Psoas muscle (tissue), 8 donors: Measurements from ENCODE around the gene RAI14. TPM values are rescaled to one million over a fixed set of nuclear protein-coding genes. Genes with fewer than 3 reads are reported as not detected.
"Not testable (repeated sequence)": the region's sequence is repeated elsewhere in the genome, so short reads cannot be mapped to it uniquely, and the experiment has no call there.

Experiments
- ATAC-seq, 4 donors: fragments of 200-7000 bp; cut with Tn5 transposase; one replicate each; pipeline ENCODE4 v1.9.1; 2020; ENCODE audit warnings: moderate library complexity in 3 of 4, mild to moderate bottlenecking in 2 of 4
- DNase-seq, 2 donors: peaks; one replicate each; pipeline ENCODE4 v3.0.0-alpha.2; 2020
- H3K27ac ChIP-seq: fragments of 200-600 bp; one replicate; pipeline ENCODE4 v1.8.0; 2022
- H3K27me3 ChIP-seq, 3 donors: fragments of 200-600 bp in 1 of 3; one replicate each; pipeline versions ENCODE4 v1.6.1 to v1.8.0; 2013 to 2022; ENCODE audit warnings: low read length in 2 of 3, mild to moderate bottlenecking in 2 of 3, moderate library complexity in 1 of 3; ENCODE audit not compliant: insufficient read depth in 3 of 3
- H3K36me3 ChIP-seq, 2 donors: fragments of 200-600 bp in 1 of 2; one replicate each; pipeline versions ENCODE4 v1.6.1 to v1.8.0; 2013 to 2022; ENCODE audit warnings: low read depth in 1 of 2, mild to moderate bottlenecking in 1 of 2, moderate library complexity in 1 of 2; ENCODE audit not compliant: insufficient read depth in 1 of 2
- H3K4me1 ChIP-seq: fragments of 200-600 bp; one replicate; pipeline ENCODE4 v1.8.0; 2022
- H3K4me3 ChIP-seq: fragments of 200-600 bp; one replicate; pipeline ENCODE4 v1.8.0; 2022; ENCODE audit warnings: mild to moderate bottlenecking
- H3K9me3 ChIP-seq: fragments of 200-600 bp; one replicate; pipeline ENCODE4 v1.8.0; 2022
- CTCF ChIP-seq: fragments of 200-600 bp; IDR thresholded peaks from one replicate; pipeline ENCODE4 v1.8.0; 2022; ENCODE audit warnings: antibody characterized with exemption
- WGBS, 3 donors: extraction: QIAGEN DNeasy Blood & Tissue Kit; methylation state at CpG; one replicate each; pipeline versions ENCODE4 v1.1.6 to v1.1.7; 2013; 5-methylcytosine and 5-hydroxymethylcytosine counted together
- intact Hi-C, 2 donors: fragments of 100-400 bp; cut with DNase I; formaldehyde crosslinking; loops; one replicate each; pipeline versions ENCODE4 v1.11.0 to v1.14.2; 2022
- polyA plus RNA-seq, 3 donors: library from polyadenylated mRNA; stranded (reverse); fragments of 200-250 nt; gene quantifications; one replicate each; pipeline ENCODE4 v1.2.3, GENCODE V29; 2013
- total RNA-seq, 4 donors: library from RNA; stranded (reverse); fragmentation: NEBNext Ultra II Directional in 2 of 4; extraction: Animal tissue kit (Norgen Biotek cat#: 25700) in 2 of 4; gene quantifications; one replicate each; pipeline versions ENCODE4 v1.2.1 to v1.2.4, GENCODE V29; 2021 to 2023
- donor health status: healthy with polysubstance abuse.
- donor health status: DM: no; HTN: no; CAD: no; lungs with moderate emphysema.
- donor health status: Bipolar disorder and iron deficiency.
- donor health status: healthy.
- donor health status: DM: yes; HTN: yes; CAD: no.
- donor health status: DM: no; HTN: no; CAD: no.
- donor health status: DM: no; HTN: no; CAD: no.
- donor health status: DM: yes; HTN: yes; CAD: no.

The RAI14 gene
- total and polyA plus RNA-seq, 7 donors, result 0.69 to 4.3 (median 2.1) TPM

GRCh38 chr5:34722183-34722582, 66.1 kb downstream of the RAI14 start:
- Histone ChIP-seq H3K9me3 (no peaks in the 10 kb centered on the region), H3K36me3 (no peaks in the 10 kb centered on the region), H3K27ac (no peak overlapping the region), H3K4me3 (no peak overlapping the region), H3K4me1 (no peaks in the 10 kb centered on the region), H3K27me3 (no peaks in the 10 kb centered on the region)
- intact Hi-C loops, result no loop called here
- 67 to 75% (median 74%) methylated on average over 2 of the region's 2 CpGs for WGBS, 3 donors
- no peak for TF ChIP-seq CTCF
- DNase-seq (no peak), ATAC-seq (no peak)

- WGBS, 3 donors, result 84 to 100% (median 89%) methylated on average over 1 of the region's 1 CpG
- Histone ChIP-seq H3K9me3 (no peaks in the 10 kb centered on the region), H3K4me3 (no peak overlapping the region), H3K27ac (no peak overlapping the region), H3K36me3 (no peaks in the 10 kb centered on the region), H3K4me1 (no peaks in the 10 kb centered on the region), H3K27me3 (no peaks in the 10 kb centered on the region)
- intact Hi-C loops, result no loop called here
- DNase-seq (no peak), ATAC-seq (no peak)
- no peak for TF ChIP-seq CTCF
These were observed 68.6 kb downstream of the RAI14 start for GRCh38 chr5:34724741-34725140.

GRCh38 chr5:34727166-34727749, 71.1 kb downstream of the RAI14 start:
- H3K36me3 ChIP-seq, H3K4me3 ChIP-seq, ATAC-seq, H3K4me1 ChIP-seq, H3K27ac ChIP-seq, intact Hi-C loops, DNase-seq, H3K9me3 ChIP-seq, H3K27me3 ChIP-seq: not testable (repeated sequence)
- 97 to 99% (median 97%) methylated on average over 4 of the region's 4 CpGs for WGBS, 3 donors

GRCh38 chr5:34728236-34728635, 72.1 kb downstream of the RAI14 start:
- no peak overlapping the region for H3K4me3 ChIP-seq
- H3K27me3 ChIP-seq, result no peaks in the 10 kb centered on the region
- no peaks in the 10 kb centered on the region for H3K36me3 ChIP-seq
- intact Hi-C loops, result no loop called here
- no peaks in the 10 kb centered on the region for H3K4me1 ChIP-seq
- no peak for TF ChIP-seq CTCF
- H3K27ac ChIP-seq, result no peak overlapping the region
- ATAC-seq, result no peak
- 87 to 93% (median 91%) methylated on average over 4 of the region's 4 CpGs for WGBS, 3 donors
- no peaks in the 10 kb centered on the region for H3K9me3 ChIP-seq
- no peak for DNase-seq

- Histone ChIP-seq H3K4me1 (no peaks in the 10 kb centered on the region), H3K36me3 (no peaks in the 10 kb centered on the region), H3K4me3 (no peak overlapping the region), H3K27ac (no peak overlapping the region), H3K27me3 (peaks cover 0 to 3% (median 0%) of the 10 kb centered on the region in 3 donors), H3K9me3 (no peaks in the 10 kb centered on the region)
- ATAC-seq (no peak), DNase-seq (no peak)
- TF ChIP-seq CTCF, result no peak
- WGBS, 3 donors, result 70 to 79% (median 71%) methylated on average over 6 of the region's 6 CpGs
- intact Hi-C loops, result no loop called here
These were observed 75.5 kb downstream of the RAI14 start for GRCh38 chr5:34731435-34732232.
